Left kidney (tissue), 2 donors: ENCODE measurements around the gene KRTAP22-2. TPM values are rescaled to one million over a fixed set of nuclear protein-coding genes. Genes with fewer than 3 reads are reported as not detected.

ENCODE experiments used
- DNase-seq: peaks from one replicate; pipeline ENCODE4 v3.0.0-alpha.2; 2013
- polyA plus RNA-seq: library from polyadenylated mRNA; unstranded; fragments of 120-200 nt; gene quantifications from one replicate; pipeline ENCODE4 v1.2.1, GENCODE V29; 2013; ENCODE audit not compliant: insufficient read length

Gene KRTAP22-2
- polyA plus RNA-seq, 1 donor = not detected

GRCh38 chr21:30563072-30563471, 27.1 kb downstream of the KRTAP22-2 start:
- DNase-seq = no peak

- DNase-seq = no peak
Observed at GRCh38 chr21:30561957-30562356, 28.2 kb downstream of the KRTAP22-2 start.

- no peak for DNase-seq
Observed at GRCh38 chr21:30561264-30561895, 28.8 kb downstream of the KRTAP22-2 start, which contains the start of gene KRTAP19-7. Gene KRTAP19-7, minus strand, starts transcription at chr21:30561314. Its CDS starts 25 bp downstream, at chr21:30561289.

- DNase-seq = no peak
Observed at GRCh38 chr21:30555095-30555494, 35.1 kb downstream of the KRTAP22-2 start.

- DNase-seq = no peak
Observed at GRCh38 chr21:30552782-30553181, 37.4 kb downstream of the KRTAP22-2 start.

- DNase-seq = no peak
Observed at GRCh38 chr21:30541764-30542163, 48.4 kb downstream of the KRTAP22-2 start, which contains the start of gene KRTAP19-6. Gene KRTAP19-6, minus strand, starts transcription at chr21:30541864. Its CDS starts 31 bp downstream, at chr21:30541833.

Other genes with a start within 250 kb of the KRTAP22-2 start
- gene KRTAP23-1, start 241.8 kb downstream of the KRTAP22-2 start, polyA plus RNA-seq = not detected
- gene KRTAP13-2, start 218.1 kb downstream of the KRTAP22-2 start, polyA plus RNA-seq = not detected
- not detected for gene KRTAP13-1, start 194.4 kb downstream of the KRTAP22-2 start, polyA plus RNA-seq
- gene KRTAP13-3, start 164.5 kb downstream of the KRTAP22-2 start, polyA plus RNA-seq = not detected
- not detected for gene KRTAP13-4, start 160.2 kb downstream of the KRTAP22-2 start, polyA plus RNA-seq
- gene KRTAP15-1, start 150.1 kb downstream of the KRTAP22-2 start, polyA plus RNA-seq = not detected
- gene KRTAP19-1, start 110.0 kb downstream of the KRTAP22-2 start, polyA plus RNA-seq = not detected
- not detected for gene KRTAP19-2, start 103.0 kb downstream of the KRTAP22-2 start, polyA plus RNA-seq
- not detected for gene KRTAP19-3, start 98.4 kb downstream of the KRTAP22-2 start, polyA plus RNA-seq
- gene KRTAP19-4, start 93.2 kb downstream of the KRTAP22-2 start, polyA plus RNA-seq = not detected
- gene KRTAP19-5, start 88.3 kb downstream of the KRTAP22-2 start, polyA plus RNA-seq = not detected
- not detected for gene KRTAP19-6, start 48.5 kb downstream of the KRTAP22-2 start, polyA plus RNA-seq
- not detected for gene KRTAP19-7, start 29.1 kb downstream of the KRTAP22-2 start, polyA plus RNA-seq
- gene KRTAP6-3, start 2.0 kb upstream of the KRTAP22-2 start, polyA plus RNA-seq = not detected
- not detected for gene KRTAP6-2, start 8.5 kb upstream of the KRTAP22-2 start, polyA plus RNA-seq
- gene KRTAP22-1, start 10.7 kb upstream of the KRTAP22-2 start, polyA plus RNA-seq = not detected
- not detected for gene KRTAP6-1, start 23.5 kb upstream of the KRTAP22-2 start, polyA plus RNA-seq
- not detected for gene KRTAP20-1, start 26.0 kb upstream of the KRTAP22-2 start, polyA plus RNA-seq
- not detected for gene KRTAP20-4, start 30.2 kb upstream of the KRTAP22-2 start, polyA plus RNA-seq
- gene KRTAP20-2, start 44.8 kb upstream of the KRTAP22-2 start, polyA plus RNA-seq = not detected
- not detected for gene KRTAP20-3, start 52.5 kb upstream of the KRTAP22-2 start, polyA plus RNA-seq
- not detected for gene KRTAP21-3, start 128.4 kb upstream of the KRTAP22-2 start, polyA plus RNA-seq
- gene KRTAP21-2, start 156.9 kb upstream of the KRTAP22-2 start, polyA plus RNA-seq = not detected
- gene KRTAP21-1, start 165.0 kb upstream of the KRTAP22-2 start, polyA plus RNA-seq = not detected
- gene KRTAP8-1, start 222.9 kb upstream of the KRTAP22-2 start, polyA plus RNA-seq = not detected
- not detected for gene KRTAP7-1, start 239.4 kb upstream of the KRTAP22-2 start, polyA plus RNA-seq